Coronary artery (tissue), 2 donors: ENCODE data around the gene DPYD.

Source experiments
- DNase-seq: peaks from one replicate; pipeline ENCODE4 v3.0.0-alpha.2; 2017; ENCODE audit warnings: low spot score
- H3K27ac ChIP-seq, 2 donors: fragments of 200-600 bp; sonication (generic); one replicate each; pipeline ENCODE4 v1.5.1; 2016 to 2019
- H3K4me3 ChIP-seq: fragments of 200-600 bp; sonication (generic); 2 replicates; pipeline ENCODE4 v1.5.1; 2016; ENCODE audit warnings: mild to moderate bottlenecking, moderate library complexity
- TF ChIP-seq, protein P1 (sequence below): fragments of 200-600 bp; sonication (generic); IDR thresholded peaks from one replicate; pipeline ENCODE4 v1.5.1; 2019; ENCODE audit warnings: antibody characterized with exemption

DPYD gene

DNA sequence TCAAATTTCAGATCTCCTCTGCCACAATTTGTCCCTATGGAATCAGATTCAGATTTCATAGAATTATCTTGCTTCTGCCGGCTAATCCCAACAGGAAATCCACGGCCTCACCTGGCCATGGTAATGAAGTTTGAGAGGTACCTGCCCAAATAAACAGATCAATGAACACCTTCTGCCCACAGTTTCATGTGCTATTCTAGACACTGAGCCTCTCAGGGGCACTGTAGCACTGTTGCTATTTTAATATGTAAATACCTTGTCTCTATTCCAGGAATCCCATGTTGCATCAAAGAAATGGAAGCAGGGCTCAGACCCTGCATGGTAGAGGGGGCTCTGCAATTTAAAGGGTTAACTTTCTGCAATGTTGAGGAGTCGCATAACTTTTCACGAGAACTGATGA, 606.1 kb downstream of the DPYD start:
- H3K4me3 ChIP-seq = no peak overlapping the region
- H3K27ac ChIP-seq = no peak overlapping the region
- TF ChIP-seq, protein P1, sequence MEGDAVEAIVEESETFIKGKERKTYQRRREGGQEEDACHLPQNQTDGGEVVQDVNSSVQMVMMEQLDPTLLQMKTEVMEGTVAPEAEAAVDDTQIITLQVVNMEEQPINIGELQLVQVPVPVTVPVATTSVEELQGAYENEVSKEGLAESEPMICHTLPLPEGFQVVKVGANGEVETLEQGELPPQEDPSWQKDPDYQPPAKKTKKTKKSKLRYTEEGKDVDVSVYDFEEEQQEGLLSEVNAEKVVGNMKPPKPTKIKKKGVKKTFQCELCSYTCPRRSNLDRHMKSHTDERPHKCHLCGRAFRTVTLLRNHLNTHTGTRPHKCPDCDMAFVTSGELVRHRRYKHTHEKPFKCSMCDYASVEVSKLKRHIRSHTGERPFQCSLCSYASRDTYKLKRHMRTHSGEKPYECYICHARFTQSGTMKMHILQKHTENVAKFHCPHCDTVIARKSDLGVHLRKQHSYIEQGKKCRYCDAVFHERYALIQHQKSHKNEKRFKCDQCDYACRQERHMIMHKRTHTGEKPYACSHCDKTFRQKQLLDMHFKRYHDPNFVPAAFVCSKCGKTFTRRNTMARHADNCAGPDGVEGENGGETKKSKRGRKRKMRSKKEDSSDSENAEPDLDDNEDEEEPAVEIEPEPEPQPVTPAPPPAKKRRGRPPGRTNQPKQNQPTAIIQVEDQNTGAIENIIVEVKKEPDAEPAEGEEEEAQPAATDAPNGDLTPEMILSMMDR = no peak
- no peak for DNase-seq

DNA sequence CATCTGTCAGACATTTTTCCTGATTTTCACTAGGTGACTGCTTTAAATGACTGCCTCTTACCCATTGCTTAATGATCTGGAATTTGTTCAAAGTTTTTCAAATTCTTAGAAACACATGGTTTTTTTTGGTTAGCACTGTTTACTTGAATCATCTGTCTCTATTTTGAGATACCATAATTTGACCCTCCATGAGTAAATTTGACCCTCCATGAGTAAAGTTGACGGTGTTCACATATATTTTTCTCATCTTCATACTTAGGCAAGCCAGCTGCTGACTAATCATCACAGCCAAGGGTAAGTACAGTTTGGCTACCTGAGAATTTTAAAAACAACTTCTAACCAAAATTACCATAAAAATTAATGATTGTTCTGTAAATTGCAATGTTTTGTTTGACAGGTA, 612.7 kb downstream of the DPYD start:
- no peak for DNase-seq
- Histone ChIP-seq H3K27ac (no peak overlapping the region), H3K4me3 (no peak overlapping the region)
- TF ChIP-seq, protein P1 = no peak

DNA sequence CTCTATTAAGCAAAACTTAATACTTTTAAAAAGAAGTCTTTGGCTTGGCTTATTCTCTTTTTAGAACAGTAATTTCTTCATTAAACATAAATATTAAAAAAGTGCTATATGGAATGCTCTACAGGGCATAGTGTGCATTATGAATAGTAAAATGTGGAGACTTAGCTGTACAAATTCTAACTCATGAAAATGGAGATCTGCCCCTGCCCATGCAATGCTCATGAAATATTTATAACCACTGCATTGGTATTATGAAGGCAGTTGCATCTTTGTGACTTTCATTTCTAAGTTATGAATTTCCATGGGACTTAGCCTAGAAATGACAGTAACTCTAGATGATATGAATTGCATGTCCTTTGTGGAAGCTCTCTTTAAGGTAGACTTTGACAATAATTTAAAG, 613.3 kb downstream of the DPYD start:
- DNase-seq = no peak
- Histone ChIP-seq H3K27ac (no peak overlapping the region), H3K4me3 (no peak overlapping the region)
- TF ChIP-seq, protein P1 = no peak

DNA sequence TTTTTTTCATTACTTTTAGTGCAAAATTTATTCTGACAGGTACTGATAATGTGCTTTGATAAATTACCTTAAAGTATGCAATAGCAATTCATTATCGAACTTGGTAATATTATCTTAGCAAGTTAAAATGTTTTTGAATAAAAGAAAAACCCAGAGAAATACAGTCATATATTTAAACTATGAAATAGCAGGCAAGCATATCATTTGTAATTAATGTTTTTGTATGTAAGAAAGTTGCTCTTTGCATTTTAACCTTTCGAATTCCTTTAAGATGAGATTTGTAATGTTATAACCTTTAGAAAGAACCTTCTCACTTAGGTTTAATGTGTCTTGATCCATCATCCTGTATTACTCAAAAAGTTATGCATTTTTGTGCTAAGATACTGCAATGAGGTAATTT, 613.7 kb downstream of the DPYD start:
- Histone ChIP-seq H3K27ac (no peak overlapping the region), H3K4me3 (no peak overlapping the region)
- TF ChIP-seq, protein P1 = no peak
- DNase-seq = no peak

DNA sequence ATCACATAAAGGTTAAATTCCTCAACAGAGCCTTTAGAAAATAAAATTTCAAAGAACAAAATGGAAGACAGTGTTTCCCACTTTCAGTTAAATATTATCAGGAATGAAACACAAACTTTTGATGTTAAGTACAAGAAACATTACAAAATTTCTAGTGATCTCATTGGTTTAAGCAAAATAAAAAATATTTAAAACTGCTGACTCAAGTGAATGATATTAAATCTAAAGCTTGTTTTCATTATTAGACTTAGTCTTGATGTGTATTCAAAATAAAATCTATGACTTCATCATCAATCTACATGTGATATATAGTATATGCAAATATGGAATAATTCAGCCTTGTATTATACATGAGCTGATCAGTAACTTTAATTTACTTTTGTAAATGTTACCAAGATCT, 614.3 kb downstream of the DPYD start:
- H3K27ac ChIP-seq = no peak overlapping the region
- H3K4me3 ChIP-seq = no peak overlapping the region
- no peak for DNase-seq
- TF ChIP-seq, protein P1 = no peak

DNA sequence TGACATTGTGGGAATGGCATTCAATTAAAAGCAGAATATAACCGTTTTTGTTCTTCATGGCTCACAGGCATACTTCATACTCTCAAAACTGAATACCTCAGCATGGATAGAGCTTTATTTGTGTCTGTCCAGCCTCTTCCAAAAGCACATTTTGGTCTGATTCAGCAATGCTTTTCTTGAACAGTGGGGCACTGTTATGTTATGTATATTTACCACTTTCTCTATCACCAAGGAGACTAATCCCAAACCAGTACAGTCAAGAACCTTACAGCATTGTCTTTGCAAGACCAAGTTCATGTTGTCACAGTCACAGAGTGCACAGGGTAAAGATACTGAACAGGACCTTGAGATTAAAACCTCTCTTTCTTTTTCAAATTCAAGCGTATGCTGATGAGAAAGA, 616.5 kb downstream of the DPYD start:
- TF ChIP-seq, protein P1 = no peak
- Histone ChIP-seq H3K4me3 (no peak overlapping the region), H3K27ac (no peak overlapping the region)
- DNase-seq = no peak

DNA sequence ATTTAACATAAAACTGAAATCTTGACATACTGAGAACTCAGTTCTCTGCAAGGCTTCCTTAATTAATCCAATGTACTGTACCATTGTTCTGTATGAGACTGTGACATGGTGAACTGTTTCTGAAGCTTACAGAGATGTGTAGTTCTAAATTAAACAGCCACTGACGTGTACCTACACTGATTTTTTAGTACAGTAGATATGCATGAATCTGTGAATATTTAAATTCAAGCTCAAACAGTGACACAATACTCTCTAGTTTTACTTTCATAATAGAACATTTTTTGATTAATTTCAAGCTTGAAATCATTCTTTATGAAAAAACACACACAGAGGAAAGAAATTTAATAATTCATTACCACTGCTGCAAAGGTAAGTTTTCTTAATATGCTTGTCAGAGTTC, 621.9 kb downstream of the DPYD start:
- TF ChIP-seq, protein P1 = no peak
- no peak overlapping the region for H3K4me3 ChIP-seq
- no peak for DNase-seq
- no peak overlapping the region for H3K27ac ChIP-seq
